Nucleus accumbens (tissue), 56 donors: ENCODE results near the gene POLDIP2.

Experiments used
- DNase-seq, 56 donors: peaks; one replicate each; lab custom pipeline; 2025; lab: John Stamatoyannopoulos, UW

Gene POLDIP2

DNA sequence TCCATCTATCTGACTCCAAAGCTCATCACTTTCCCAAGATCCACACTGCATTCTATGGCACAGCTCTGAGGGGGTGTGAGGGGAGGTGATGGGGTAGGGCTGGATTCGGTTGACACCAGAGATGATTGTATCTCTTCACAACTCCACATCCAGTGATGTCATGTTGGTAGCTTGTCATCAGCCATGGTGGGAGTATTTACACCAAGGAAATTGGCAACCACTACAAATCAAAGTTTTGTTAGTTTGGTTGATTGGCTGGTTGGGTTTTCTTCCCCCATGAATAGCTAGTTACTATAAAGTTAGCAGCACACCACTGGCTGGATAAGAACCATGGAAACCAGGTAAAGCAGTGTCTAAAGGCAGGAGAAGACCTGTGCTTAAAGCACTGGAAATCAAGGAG is 33.7 kb upstream of the POLDIP2 start:
- no peak for DNase-seq

DNA sequence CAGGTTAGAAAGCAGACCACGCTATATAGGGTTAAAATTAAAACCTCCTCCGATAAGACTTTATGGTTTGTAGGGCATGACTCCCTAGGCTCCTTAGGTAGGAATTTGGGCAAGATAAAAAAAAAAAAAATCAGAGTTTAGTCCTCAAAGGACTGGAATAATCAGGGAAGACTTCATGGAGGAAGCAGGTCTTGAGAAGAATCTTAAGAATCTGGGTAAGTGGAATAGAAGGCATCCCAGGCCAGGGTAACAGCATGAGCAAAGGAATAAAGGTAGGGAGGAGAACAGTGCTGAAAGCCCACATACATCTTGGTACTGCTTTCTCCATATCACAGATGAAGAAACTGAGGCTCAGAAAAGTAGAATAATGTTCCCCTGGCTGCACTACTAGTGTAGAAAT is 33.2 kb upstream of the POLDIP2 start:
- DNase-seq = no peak

DNA sequence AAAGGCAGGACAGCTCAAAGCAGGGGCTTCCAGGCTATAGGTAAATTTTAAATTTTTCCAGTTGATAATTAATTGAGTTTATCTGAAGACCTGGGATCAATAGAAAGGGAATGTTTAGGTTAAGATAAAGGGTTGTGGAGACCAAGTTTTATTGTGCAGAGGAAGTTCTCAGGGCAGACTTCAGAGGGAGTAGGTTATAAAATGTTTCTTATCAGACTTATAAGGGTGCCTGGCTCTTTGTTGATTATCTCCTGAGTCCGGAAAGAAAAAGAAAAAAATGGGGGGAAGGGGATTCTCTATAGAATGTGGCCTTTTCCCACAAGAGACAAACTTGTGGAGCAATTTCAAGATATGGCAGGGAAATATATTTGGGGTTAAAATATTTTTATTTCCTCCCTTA is 32.8 kb upstream of the POLDIP2 start:
- no peak for DNase-seq

DNA sequence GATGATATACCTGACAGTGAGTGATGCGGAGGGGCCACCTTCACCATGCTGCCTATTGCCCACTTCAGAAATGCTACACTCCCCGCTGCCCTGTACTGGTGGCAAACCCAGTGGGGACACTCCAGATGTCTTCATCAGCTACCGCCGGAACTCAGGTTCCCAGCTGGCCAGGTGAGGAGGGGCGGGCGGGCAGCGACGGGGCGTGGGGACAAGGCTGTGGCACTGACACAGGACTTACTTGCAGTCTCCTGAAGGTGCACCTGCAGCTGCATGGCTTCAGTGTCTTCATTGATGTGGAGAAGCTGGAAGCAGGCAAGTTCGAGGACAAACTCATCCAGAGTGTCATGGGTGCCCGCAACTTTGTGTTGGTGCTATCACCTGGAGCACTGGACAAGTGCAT is 30.8 kb upstream of the POLDIP2 start:
- DNase-seq = no peak

DNA sequence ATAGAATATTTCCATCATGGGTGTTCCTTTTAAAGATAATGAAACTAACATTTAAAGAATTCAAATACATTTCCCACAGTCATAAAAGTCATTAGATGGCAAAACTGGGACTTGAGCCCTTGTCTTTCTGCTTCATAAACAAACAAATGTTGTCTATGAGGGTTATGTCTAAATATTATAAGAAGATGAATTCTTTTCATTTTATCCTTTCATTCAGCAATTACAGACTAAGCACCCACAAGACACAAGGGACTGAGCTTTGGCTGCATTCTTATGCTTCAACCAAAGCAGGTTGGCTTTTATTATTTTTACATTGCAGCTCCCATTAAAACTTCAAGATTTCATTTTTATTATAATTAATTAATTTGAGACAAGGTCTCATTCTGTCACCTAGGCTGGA is 29.1 kb upstream of the POLDIP2 start:
- no peak for DNase-seq

DNA sequence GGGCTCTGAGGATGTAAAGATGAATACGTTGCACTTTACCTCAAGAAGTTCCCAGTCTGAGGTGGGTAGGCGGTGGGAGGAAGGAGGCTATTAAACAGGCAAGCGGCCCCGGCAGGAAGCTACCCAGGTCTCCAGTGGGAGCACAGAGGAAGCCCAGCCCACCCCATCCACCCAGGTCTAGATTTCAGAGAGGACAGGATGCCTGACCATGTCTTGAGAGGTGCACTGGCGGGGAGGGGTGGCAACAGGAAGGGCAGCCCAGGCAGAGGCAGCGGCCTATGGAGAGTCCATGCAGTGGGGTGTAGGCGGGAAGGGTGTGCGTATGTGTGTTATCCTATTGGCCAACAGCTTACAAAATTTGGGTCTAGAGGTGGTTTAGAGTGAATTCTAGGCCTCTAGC is 28.1 kb upstream of the POLDIP2 start:
- DNase-seq = no peak

DNA sequence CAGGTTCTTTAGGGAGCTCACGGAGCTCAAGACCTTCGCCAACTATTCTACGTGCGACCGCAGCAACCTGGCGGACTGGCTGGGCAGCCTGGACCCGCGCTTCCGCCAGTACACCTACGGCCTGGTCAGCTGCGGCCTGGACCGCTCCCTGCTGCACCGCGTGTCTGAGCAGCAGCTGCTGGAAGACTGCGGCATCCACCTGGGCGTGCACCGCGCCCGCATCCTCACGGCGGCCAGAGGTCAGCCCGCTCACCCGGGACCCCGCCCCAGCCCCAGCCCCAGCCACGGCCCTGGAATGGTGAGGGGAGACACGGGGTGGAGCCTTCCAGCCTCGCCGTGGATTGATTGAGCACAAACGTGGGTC is 27.7 kb upstream of the POLDIP2 start:
- DNase-seq = no peak

DNA sequence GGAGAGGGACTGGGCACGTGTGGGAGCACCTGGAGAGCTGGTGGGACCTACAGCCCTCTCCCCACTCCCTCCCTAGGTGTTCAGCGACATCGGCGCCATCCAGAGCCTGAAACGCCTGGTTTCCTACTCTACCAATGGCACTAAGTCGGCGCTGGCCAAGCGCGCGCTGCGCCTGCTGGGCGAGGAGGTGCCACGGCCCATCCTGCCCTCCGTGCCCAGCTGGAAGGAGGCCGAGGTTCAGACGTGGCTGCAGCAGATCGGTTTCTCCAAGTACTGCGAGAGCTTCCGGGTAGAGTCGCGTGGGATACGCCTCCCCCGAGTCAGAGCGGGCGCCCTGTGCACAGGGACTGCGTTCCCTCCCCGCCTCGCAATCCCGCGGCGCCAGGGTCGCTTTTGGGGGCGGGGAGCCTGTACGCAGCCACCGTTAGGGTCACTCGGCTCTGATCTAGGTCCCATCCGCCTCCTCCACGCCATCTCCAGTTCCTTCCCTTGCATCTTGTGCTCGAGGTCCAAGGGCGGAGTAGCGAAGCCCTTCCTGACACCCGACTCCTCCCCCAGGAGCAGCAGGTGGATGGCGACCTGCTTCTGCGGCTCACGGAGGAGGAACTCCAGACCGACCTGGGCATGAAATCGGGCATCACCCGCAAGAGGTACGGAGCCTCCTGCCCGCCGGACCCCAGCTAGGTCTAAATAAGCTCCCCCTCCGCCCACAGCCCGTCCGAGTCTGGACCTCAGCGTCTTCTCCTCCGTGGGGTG is 27.1 kb upstream of the POLDIP2 start:
- peak in 7 of 56 donors; percentile 12 to 42 (median 26) for DNase-seq

DNA sequence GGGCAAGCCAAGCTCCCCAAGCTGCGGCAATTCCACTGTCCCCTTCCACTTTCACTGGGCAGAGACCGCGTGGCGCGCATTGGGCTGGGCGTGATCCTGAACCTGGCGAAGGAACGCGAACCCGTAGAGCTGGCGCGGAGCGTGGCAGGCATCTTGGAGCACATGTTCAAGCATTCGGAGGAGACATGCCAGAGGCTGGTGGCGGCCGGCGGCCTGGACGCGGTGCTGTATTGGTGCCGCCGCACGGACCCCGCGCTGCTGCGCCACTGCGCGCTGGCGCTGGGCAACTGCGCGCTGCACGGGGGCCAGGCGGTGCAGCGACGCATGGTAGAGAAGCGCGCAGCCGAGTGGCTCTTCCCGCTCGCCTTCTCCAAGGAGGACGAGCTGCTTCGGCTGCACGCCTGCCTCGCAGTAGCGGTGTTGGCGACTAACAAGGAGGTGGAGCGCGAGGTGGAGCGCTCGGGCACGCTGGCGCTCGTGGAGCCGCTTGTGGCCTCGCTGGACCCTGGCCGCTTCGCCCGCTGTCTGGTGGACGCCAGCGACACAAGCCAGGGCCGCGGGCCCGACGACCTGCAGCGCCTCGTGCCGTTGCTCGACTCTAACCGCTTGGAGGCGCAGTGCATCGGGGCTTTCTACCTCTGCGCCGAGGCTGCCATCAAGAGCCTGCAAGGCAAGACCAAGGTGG is 24.0 kb upstream of the POLDIP2 start:
- peak in 14 of 56 donors; percentile 16 to 63 (median 32) for DNase-seq

DNA sequence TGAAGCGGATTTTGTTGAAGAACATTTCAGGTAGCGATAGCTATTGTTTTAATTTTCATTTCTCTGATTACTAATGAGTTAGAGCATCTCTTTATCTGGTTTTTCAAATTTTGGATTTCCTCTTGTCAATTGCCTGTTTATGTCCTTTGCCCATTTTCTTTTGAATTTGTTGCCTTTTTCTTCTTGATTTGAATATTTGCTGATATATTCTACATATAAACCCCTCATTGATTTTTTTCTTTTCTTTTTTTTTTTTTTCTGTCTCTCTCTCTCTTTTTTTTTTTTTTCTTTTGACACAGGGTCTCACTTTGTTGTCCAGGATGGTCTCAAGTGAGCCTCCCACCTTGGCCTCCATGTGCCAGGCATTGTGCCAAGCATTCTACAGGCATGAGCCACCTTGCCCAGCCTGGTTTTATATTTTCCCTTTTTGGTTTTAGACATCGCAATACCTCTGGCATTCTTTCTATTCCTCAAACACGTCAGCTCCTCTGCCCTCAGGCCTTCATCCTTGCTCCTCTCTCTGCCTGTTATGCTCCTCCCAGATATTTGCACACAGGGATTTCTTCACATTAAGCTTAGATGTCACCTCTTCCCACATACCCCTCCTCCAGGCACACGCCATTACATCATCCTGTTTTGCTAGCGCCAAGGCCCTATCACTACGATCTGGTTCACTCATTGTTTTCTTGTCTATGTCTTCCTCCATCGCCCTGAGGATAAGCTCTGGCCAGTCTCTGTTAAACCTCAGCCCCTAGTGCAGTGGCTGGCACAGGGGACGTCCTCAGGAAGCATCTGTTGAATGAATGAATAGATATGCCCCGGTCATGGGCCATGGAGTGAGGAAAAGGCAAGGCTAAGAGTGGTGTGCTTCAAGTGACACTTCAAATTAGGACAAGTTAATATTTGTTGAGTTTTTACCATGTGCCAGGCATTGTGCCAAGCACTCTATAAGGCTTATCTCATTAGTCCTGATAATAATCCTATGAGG is 22.8 kb upstream of the POLDIP2 start:
- DNase-seq = peak in 3 of 56 donors; percentile 6 to 41 (median 19)

DNA sequence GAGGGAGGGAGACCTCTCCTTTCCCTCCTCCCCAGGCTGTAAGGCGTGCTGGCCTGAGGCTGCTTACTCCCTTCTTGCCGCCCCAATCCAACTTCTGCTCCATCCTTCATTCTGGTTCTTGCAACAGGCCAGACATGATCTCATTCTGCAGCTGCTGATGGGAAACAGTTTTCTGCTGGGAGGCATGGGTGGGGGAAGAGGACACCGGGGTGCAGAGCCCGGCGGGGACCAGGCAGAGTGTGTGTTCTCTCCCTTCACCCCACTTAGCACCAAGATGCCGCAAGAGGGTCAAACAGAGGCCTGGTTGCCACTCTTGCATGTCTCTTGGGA is 15.6 kb upstream of the POLDIP2 start:
- DNase-seq = no peak

DNA sequence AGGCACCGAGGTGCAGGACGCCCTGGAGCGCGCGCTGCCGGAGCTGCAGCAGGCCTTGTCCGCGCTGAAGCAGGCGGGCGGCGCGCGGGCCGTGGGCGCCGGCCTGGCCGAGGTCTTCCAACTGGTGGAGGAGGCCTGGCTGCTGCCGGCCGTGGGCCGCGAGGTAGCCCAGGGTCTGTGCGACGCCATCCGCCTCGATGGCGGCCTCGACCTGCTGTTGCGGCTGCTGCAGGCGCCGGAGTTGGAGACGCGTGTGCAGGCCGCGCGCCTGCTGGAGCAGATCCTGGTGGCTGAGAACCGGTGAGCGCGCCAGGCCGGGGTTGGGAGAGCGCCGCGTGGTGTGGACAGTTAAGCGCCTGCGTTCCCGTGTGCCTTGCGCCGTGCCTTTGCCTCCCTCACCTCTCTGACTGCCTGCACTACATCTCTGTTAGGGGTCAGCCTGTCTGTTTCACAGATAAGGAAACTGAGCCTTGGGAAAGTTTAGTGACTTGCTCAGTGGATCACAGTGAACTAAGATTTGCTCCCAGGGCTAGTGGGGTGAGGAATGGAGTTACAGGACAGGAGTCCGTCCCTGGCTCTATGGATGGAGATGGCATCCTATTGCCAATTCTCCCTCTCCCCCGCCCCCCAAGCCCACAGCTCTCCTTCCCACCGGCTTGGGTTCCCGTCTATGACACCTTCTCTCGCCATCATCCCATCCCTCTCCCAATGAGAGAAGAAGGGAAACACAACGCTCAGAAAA is 15.0 kb upstream of the POLDIP2 start:
- DNase-seq = peak in 19 of 56 donors; percentile 9 to 70 (median 42)

DNA sequence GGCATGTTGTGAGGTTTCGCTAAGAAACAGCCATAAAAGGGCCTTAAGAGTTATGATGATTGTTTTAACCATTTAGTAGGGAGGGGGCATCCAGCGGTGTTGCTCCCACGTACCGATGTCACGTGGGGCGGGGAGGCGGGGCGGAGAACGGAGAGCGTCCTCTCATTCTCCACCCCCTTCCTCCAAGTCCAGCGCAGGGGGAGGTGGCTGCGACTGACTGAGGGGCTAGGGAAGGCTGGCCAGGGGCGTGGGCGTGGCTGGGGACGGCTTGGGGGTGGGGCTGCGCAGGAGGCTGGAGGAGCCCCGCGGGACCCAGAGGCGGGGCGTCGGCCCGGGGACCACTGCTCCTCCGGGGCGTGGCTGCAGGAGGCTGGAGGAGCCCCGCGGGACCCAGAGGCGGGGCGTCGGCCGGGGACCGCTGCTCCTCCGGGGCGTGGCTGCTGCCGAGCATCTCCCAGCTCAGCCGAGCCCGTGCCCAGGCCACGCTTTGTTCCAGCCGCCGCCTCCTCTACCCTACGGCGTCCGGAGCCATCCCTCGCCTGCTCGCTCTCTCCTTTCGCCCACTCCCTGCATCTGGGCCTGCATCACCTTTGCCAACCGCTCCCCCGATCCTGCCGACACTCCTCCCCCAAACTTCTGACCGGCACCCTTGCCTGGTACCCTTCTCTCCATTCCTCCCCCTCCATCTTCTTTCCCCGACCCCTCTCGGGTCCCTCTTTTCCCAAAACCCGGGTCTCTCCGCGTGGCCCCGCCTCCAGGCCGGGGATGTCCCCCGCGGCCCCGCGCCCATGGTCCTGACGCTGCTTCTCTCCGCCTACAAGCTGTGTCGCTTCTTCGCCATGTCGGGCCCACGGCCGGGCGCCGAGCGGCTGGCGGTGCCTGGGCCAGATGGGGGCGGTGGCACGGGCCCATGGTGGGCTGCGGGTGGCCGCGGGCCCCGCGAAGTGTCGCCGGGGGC is 14.2 kb upstream of the POLDIP2 start, which contains the start of gene SARM1:
Gene SARM1 (plus strand): TSS at position 450 of the 958 bp plus-strand sequence. CDS start 339 bp downstream, at position 789.
- peak in 55 of 56 donors; percentile 23 to 91 (median 73) for DNase-seq

DNA sequence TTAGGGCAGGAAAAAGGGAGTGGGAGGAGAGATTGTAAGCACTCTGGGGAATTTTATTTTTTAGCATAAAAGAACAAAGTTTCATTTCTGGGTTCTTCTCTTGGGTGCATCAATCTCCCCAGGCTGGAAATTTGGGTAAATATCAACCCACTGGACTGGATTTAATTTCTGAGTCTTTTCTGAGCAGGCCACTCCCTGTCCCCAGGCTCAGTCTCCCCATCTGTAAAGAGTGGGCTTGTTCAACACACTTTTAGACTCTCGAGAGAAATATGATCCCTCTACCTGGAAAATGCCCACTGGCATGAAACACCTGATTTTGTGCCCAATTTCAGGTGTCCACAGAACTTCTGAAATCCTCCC is 13.4 kb upstream of the POLDIP2 start:
- no peak for DNase-seq

DNA sequence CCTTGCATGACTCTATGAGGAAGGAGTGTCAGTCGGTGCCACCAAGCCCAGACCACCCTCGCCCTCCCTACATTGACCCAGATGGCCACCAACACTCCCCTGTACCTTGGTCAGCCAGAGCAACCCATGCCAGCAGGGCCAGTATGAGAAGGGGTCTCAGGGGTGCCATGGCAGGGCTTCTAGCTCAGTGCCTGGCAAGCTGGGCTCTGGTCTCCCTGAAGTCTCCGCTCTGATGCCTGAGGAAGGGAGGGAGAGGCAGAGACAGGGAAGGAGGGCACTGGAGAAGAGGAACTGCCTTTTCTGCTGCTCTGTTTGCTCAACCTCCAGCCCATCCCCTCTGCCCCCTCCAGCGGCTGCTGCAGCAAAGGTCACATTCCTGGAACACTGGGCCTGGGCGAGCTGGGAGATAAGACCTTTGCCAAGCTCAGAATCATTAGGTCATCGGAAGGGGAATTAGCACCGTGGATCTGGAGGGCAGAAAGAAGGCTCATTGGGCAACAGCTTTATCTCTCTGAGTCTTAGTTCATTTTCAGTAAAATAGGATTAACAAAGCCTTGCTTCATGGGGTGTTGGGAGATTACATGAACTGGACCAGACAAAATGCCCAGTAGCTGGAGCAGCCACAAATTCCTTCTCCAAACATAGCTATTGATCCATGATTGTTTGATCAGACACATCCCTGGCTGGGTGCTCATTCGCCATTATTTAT is 12.9 kb upstream of the POLDIP2 start, which contains the start of gene VTN:
Gene VTN (minus strand): TSS at position 273 of the 709 bp plus-strand sequence. CDS start 104 bp downstream, at position 169.
- DNase-seq = no peak

DNA sequence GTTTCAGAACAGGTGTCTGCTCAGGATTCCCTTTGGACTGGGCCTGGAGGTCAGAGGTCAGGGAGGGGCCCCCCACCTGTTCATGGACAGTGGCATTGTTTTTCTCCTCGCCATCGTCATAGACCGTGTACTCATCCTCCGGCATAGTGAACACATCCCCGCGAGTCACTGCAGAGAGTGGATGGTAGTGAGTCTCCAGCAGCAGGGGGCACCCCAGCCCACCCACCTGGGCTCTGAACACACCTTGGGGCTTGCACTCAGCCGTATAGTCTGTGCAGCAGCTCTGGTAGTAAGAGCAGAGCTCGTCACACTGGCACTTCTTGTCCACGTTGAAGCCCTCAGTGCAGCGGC is 12.3 kb upstream of the POLDIP2 start:
- DNase-seq = no peak

DNA sequence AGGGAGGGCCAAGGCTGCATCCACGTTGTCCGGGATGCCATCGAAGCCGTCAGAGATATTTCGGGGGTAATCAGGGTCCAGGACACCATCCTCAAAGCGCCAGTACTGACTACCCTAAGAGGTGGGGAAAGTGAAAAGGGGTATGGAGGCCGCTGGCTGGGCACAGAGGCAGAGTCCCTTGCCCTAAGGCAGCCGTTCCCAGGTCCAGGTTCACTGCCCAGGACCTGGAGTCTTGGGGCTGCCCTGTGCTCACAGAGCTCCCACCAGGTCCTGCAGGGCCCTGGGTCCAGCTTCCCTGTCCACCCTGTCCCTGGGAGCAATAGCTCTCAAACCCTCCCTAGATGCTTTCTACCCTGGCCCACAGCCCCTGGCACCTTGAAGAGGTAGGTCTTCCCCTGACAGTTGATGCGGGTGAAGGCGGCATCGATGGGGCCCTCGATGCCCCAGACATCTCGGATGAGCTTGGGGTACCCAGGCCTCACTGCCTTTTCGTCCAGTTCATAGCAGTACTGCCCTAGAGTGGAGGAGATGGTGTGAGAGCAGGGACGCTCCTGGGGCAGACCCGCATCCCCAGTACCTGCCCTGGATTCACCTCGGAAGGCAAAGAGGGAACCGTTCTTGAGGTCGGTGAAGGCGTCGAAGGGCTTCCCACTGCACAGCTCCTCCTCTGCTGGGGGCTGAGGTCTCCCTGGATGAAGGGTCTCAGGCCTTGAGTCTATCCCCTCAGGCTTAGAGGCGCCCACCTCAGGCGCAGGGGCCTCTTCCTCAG is 11.8 kb upstream of the POLDIP2 start:
- DNase-seq = no peak
